ENCODE data around the gene KCNJ11. TPM values are rescaled to one million over a fixed set of nuclear protein-coding genes. Genes with fewer than 3 reads are reported as not detected.

KCNJ11 gene
- total and polyA plus RNA-seq, 10 of the 15 experiments (the other 5 are each of a cell fraction or from before 2014, with no cell fraction given): 0.06 to 0.56 (median 0.21) TPM; not detected in 6

GRCh38 chr11:17395978-17396377 is 7.5 kb upstream of the KCNJ11 start:
- H4K20me1 ChIP-seq (ENCODE audit: control insufficient read depth, insufficient read depth): no peaks in the 10 kb centered on the region
- no peaks in the 10 kb centered on the region for H3K27me3 ChIP-seq (replicated peaks in 1 of 2; ENCODE audit: control insufficient read depth in 2 of 2, insufficient read depth in 2 of 2, low read length in 1 of 2)
- 30% methylated on average over 6 of the region's 6 CpGs for WGBS (ENCODE audit: insufficient coverage, insufficient replicate concordance, low lambda C conversion rate, missing lambda C conversion rate)
- SMC1A ChIA-PET (ENCODE audit: uncharacterized antibody, unreplicated experiment): no interaction called here
- no peak for ATAC-seq
- no peak overlapping the region for H2AFZ ChIP-seq (ENCODE audit: control insufficient read depth, low read depth, low read length)
- CTCF ChIA-PET: no interaction called here
- TF ChIP-seq RELA (IDR thresholded peaks at IDR 0.05; ENCODE audit: borderline replicate concordance, partially characterized antibody) (no peak), RCOR1 (conservative IDR thresholded peaks at IDR 0.05; ENCODE audit: low read depth, low read length) (no peak), ATF7 (IDR thresholded peaks at IDR 0.05; ENCODE audit: low read depth) (no peak), USF2 (IDR thresholded peaks at IDR 0.05; ENCODE audit: borderline replicate concordance, low read depth, low read length) (no peak), DPF2 (IDR thresholded peaks at IDR 0.05) (no peak)
- TF ChIP-seq, protein P1, sequence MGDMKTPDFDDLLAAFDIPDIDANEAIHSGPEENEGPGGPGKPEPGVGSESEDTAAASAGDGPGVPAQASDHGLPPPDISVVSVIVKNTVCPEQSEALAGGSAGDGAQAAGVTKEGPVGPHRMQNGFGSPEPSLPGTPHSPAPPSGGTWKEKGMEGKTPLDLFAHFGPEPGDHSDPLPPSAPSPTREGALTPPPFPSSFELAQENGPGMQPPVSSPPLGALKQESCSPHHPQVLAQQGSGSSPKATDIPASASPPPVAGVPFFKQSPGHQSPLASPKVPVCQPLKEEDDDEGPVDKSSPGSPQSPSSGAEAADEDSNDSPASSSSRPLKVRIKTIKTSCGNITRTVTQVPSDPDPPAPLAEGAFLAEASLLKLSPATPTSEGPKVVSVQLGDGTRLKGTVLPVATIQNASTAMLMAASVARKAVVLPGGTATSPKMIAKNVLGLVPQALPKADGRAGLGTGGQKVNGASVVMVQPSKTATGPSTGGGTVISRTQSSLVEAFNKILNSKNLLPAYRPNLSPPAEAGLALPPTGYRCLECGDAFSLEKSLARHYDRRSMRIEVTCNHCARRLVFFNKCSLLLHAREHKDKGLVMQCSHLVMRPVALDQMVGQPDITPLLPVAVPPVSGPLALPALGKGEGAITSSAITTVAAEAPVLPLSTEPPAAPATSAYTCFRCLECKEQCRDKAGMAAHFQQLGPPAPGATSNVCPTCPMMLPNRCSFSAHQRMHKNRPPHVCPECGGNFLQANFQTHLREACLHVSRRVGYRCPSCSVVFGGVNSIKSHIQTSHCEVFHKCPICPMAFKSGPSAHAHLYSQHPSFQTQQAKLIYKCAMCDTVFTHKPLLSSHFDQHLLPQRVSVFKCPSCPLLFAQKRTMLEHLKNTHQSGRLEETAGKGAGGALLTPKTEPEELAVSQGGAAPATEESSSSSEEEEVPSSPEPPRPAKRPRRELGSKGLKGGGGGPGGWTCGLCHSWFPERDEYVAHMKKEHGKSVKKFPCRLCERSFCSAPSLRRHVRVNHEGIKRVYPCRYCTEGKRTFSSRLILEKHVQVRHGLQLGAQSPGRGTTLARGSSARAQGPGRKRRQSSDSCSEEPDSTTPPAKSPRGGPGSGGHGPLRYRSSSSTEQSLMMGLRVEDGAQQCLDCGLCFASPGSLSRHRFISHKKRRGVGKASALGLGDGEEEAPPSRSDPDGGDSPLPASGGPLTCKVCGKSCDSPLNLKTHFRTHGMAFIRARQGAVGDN (IDR thresholded peaks at IDR 0.05): no peak
- TF ChIP-seq, protein P2, sequence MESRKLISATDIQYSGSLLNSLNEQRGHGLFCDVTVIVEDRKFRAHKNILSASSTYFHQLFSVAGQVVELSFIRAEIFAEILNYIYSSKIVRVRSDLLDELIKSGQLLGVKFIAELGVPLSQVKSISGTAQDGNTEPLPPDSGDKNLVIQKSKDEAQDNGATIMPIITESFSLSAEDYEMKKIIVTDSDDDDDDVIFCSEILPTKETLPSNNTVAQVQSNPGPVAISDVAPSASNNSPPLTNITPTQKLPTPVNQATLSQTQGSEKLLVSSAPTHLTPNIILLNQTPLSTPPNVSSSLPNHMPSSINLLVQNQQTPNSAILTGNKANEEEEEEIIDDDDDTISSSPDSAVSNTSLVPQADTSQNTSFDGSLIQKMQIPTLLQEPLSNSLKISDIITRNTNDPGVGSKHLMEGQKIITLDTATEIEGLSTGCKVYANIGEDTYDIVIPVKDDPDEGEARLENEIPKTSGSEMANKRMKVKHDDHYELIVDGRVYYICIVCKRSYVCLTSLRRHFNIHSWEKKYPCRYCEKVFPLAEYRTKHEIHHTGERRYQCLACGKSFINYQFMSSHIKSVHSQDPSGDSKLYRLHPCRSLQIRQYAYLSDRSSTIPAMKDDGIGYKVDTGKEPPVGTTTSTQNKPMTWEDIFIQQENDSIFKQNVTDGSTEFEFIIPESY (IDR thresholded peaks at IDR 0.05): no peak
- no peak overlapping the region for H3K4me2 ChIP-seq (ENCODE audit: control insufficient read depth, insufficient read depth)
- RAD21 ChIA-PET (ENCODE audit: unreplicated experiment): no interaction called here
- no peak overlapping the region for H3K27ac ChIP-seq (ENCODE audit: control insufficient read depth, insufficient read depth)
- intact Hi-C loops (cut with micrococcal nuclease; ENCODE audit: unreplicated experiment) (no loop called here), in situ Hi-C loops (cut with MboI) (no loop called here)
- no peak overlapping the region for H3K9ac ChIP-seq (ENCODE audit: control insufficient read depth, insufficient read depth, low read length)
- no peak for FAIRE-seq
- no peaks in the 10 kb centered on the region for H3K9me3 ChIP-seq (replicated peaks; ENCODE audit: control insufficient read depth, insufficient read depth, low read length)
- POLR2A ChIA-PET: no interaction called here
- no peak for DNase-seq (ENCODE audit: low read depth, low spot score)
- H3K79me2 ChIP-seq (ENCODE audit: control insufficient read depth, insufficient read depth, low read length): no peaks in the 10 kb centered on the region
- no TSS peak for BruUV-seq (replicated peaks)
- H3K36me3 ChIP-seq (ENCODE audit: control insufficient read depth in 2 of 2, insufficient read depth in 2 of 2, low read length in 1 of 2): no peaks in the 10 kb centered on the region
- peaks cover 6% of the 10 kb centered on the region for H3K4me1 ChIP-seq (ENCODE audit: control insufficient read depth, insufficient read depth, low read length)
- H3K4me3 ChIP-seq: no peak overlapping the region
